ENCODE data around the gene TEAD2.

GRCh38 chr19:49383599-49383998 lies 21.4 kb upstream of the TEAD2 start:
- TF ChIP-seq CTCF (IDR thresholded peaks at IDR 0.05) (no peak), POLR2A (IDR thresholded peaks at IDR 0.05) (no peak)

All from adrenal gland (tissue), 5 donors.